IMR-90 (cell line): Measurements from ENCODE around the gene JCAD. TPM values are rescaled to one million over a fixed set of nuclear protein-coding genes. Genes with fewer than 3 reads are reported as not detected.

Experiments
- ATAC-seq: fragments of 200-7000 bp; cut with Tn5 transposase; 2 replicates; pipeline ENCODE4 v1.9.1; 2020; ENCODE audit warnings: low read depth, mild to moderate bottlenecking, moderate library complexity
- BruUV-seq: library from RNA; stranded (reverse); fragments of 400-500 nt; replicated peaks from 2 replicates; lab custom pipeline; 2021; lab: Mats Ljungman, UMichigan
- CTCF ChIA-PET: fragments of 300-600 bp; formaldehyde crosslinking; extraction: SDS; loops from one replicate; lab custom pipeline; 2021; ENCODE audit warnings: antibody characterized with exemption; lab: Yijun Ruan, JAX
- POLR2A ChIA-PET: fragments of 300-600 bp; sonication (Branson Sonifier 250); formaldehyde crosslinking; loops from one replicate; lab custom pipeline; 2022; ENCODE audit warnings: antibody characterized with exemption; ENCODE audit not compliant: unreplicated experiment; lab: Charles Lee
- DNase-seq: peaks from one replicate; pipeline ENCODE4 v3.0.0; 2013
- H2AFZ ChIP-seq: replicated peaks from 2 replicates; pipeline ENCODE3; 2013; ENCODE audit warnings: low read length, mild to moderate bottlenecking; ENCODE audit not compliant: poor library complexity
- H2AK5ac ChIP-seq: 2 replicates; pipeline ENCODE4 v1.6.1; 2013; ENCODE audit warnings: low read depth, low read length, inconsistent platforms
- H2AK9ac ChIP-seq: replicated peaks from 2 replicates; pipeline ENCODE3; 2013; ENCODE audit warnings: mild to moderate bottlenecking, low read depth, low read length, moderate library complexity; ENCODE audit not compliant: poor library complexity
- H2BK120ac ChIP-seq: 2 replicates; pipeline ENCODE4 v1.6.1; 2013; ENCODE audit warnings: low read depth, low read length, inconsistent platforms
- H2BK15ac ChIP-seq: 3 replicates; pipeline ENCODE4 v1.6.1; 2013; ENCODE audit warnings: low read depth, low read length, inconsistent platforms
- H2BK20ac ChIP-seq: 2 replicates; pipeline ENCODE4 v1.6.1; 2013; ENCODE audit warnings: low read depth, mild to moderate bottlenecking, inconsistent platforms, low read length, moderate library complexity
- H2BK5ac ChIP-seq: 2 replicates; pipeline ENCODE4 v1.6.1; 2013; ENCODE audit warnings: mild to moderate bottlenecking, low read depth, low read length, inconsistent platforms; ENCODE audit not compliant: poor library complexity, severe bottlenecking
- H3K14ac ChIP-seq: replicated peaks from 2 replicates; pipeline ENCODE4 v1.6.1; 2013; ENCODE audit warnings: low read depth, low read length, inconsistent platforms
- H3K18ac ChIP-seq: 2 replicates; pipeline ENCODE4 v1.6.1; 2013; ENCODE audit warnings: low read depth, low read length, control low read depth
- H3K23ac ChIP-seq: 2 replicates; pipeline ENCODE4 v1.6.1; 2013; ENCODE audit warnings: low read depth, low read length, inconsistent platforms
- H3K27ac ChIP-seq: 2 replicates; pipeline ENCODE4 v1.5.1; 2013; ENCODE audit warnings: mild to moderate bottlenecking, control low read depth, low read length; ENCODE audit not compliant: insufficient read depth
- H3K27me3 ChIP-seq: 2 replicates; pipeline ENCODE4 v1.6.1; 2013; ENCODE audit warnings: low read length; ENCODE audit not compliant: control insufficient read depth, insufficient read depth
- H3K36me3 ChIP-seq: 2 replicates; pipeline ENCODE4 v1.6.1; 2013; ENCODE audit warnings: low read length, mixed read lengths; ENCODE audit not compliant: control insufficient read depth, insufficient read depth
- H3K4ac ChIP-seq: 2 replicates; pipeline ENCODE4 v1.6.1; 2013; ENCODE audit warnings: low read depth, low read length, inconsistent platforms
- H3K4me1 ChIP-seq: 2 replicates; pipeline ENCODE4 v1.6.1; 2013; ENCODE audit warnings: low read length, mixed read lengths; ENCODE audit not compliant: control insufficient read depth, insufficient read depth
- H3K4me2 ChIP-seq: 2 replicates; pipeline ENCODE4 v1.6.1; 2013; ENCODE audit warnings: low read depth, mild to moderate bottlenecking, control low read depth, low read length, moderate library complexity
- H3K4me3 ChIP-seq: 2 replicates; pipeline ENCODE4 v1.5.1; 2013; ENCODE audit warnings: low read depth, mild to moderate bottlenecking, control low read depth, low read length, moderate library complexity; ENCODE audit not compliant: insufficient read depth
- H3K56ac ChIP-seq: 2 replicates; pipeline ENCODE4 v1.6.1; 2013; ENCODE audit warnings: low read length, inconsistent platforms; ENCODE audit not compliant: insufficient read depth; ENCODE audit errors: extremely low read depth
- H3K79me1 ChIP-seq, 2 experiments: 2 replicates each; pipeline ENCODE4 v1.6.1; 2013; ENCODE audit warnings: low read length in 2 of 2, inconsistent platforms in 1 of 2, low read depth in 1 of 2
- H3K9ac ChIP-seq: 2 replicates; pipeline ENCODE4 v1.6.1; 2013; ENCODE audit warnings: low read depth, low read length, control low read depth
- H3K9me1 ChIP-seq: 2 replicates; pipeline ENCODE4 v1.6.1; 2013; ENCODE audit warnings: low read length, inconsistent platforms; ENCODE audit not compliant: insufficient read depth
- H3K9me3 ChIP-seq: 2 replicates; pipeline ENCODE4 v1.6.1; 2013; ENCODE audit warnings: low read length; ENCODE audit not compliant: control insufficient read depth, insufficient read depth
- H4K20me1 ChIP-seq: 2 replicates; pipeline ENCODE4 v1.6.1; 2013; ENCODE audit warnings: low read length, inconsistent platforms; ENCODE audit not compliant: insufficient read depth
- H4K5ac ChIP-seq: 2 replicates; pipeline ENCODE4 v1.6.1; 2013; ENCODE audit warnings: mild to moderate bottlenecking, low read depth, low read length, control low read depth
- H4K8ac ChIP-seq, 2 experiments: 2 replicates each; pipeline ENCODE4 v1.6.1; 2013; ENCODE audit warnings: low read depth in 2 of 2, low read length in 2 of 2, control low read depth in 1 of 2, inconsistent platforms in 1 of 2
- H4K91ac ChIP-seq: 2 replicates; pipeline ENCODE4 v1.6.1; 2013; ENCODE audit warnings: low read depth, low read length, inconsistent platforms; ENCODE audit not compliant: insufficient read depth
- CEBPB ChIP-seq: IDR thresholded peaks from 2 replicates; pipeline ENCODE4 v1.6.1; 2012; ENCODE audit warnings: low read depth, low read length, improper control_type of control experiment
- CHD1 ChIP-seq: IDR thresholded peaks from 2 replicates; pipeline ENCODE4 v1.6.1; 2012; ENCODE audit warnings: low read depth, low read length, improper control_type of control experiment
- CTCF ChIP-seq: conservative IDR thresholded peaks from 2 replicates; pipeline ENCODE4 v1.5.1; 2012; ENCODE audit warnings: mild to moderate bottlenecking, low read depth, low read length, improper control_type of control experiment
- ELK1 ChIP-seq: fragments of 150-350 bp; IDR thresholded peaks from 2 replicates; pipeline ENCODE4 v1.6.1; 2016; ENCODE audit warnings: low read depth, mild to moderate bottlenecking, low read length, moderate library complexity, borderline replicate concordance
- FOS ChIP-seq: fragments of 150-350 bp; IDR thresholded peaks from 2 replicates; pipeline ENCODE4 v1.6.1; 2016; ENCODE audit warnings: low read depth, low read length
- MAZ ChIP-seq: IDR thresholded peaks from 2 replicates; pipeline ENCODE4 v1.6.1; 2012; ENCODE audit warnings: low read depth, mild to moderate bottlenecking, low read length, improper control_type of control experiment, moderate library complexity, borderline replicate concordance
- MXI1 ChIP-seq: IDR thresholded peaks from 2 replicates; pipeline ENCODE4 v1.6.1; 2012; ENCODE audit warnings: low read depth, mild to moderate bottlenecking, low read length, moderate library complexity, borderline replicate concordance
- NFE2L2 ChIP-seq: fragments of 150-350 bp; IDR thresholded peaks from 2 replicates; pipeline ENCODE4 v1.6.1; 2016; ENCODE audit warnings: low read depth, mild to moderate bottlenecking, low read length
- RCOR1 ChIP-seq: IDR thresholded peaks from 2 replicates; pipeline ENCODE4 v1.6.1; 2012; ENCODE audit warnings: mild to moderate bottlenecking, low read length, improper control_type of control experiment; ENCODE audit not compliant: insufficient replicate concordance
- RFX5 ChIP-seq: IDR thresholded peaks from 2 replicates; pipeline ENCODE4 v1.8.0; 2012; ENCODE audit warnings: low read depth, mild to moderate bottlenecking, low read length, moderate library complexity
- USF2 ChIP-seq: fragments of 150-350 bp; IDR thresholded peaks from 2 replicates; pipeline ENCODE4 v1.6.1; 2017; ENCODE audit warnings: mild to moderate bottlenecking, antibody characterized with exemption, low read length, low read depth
- WGBS, 2 experiments: methylation state at CpG; one replicate each; pipeline versions ENCODE4 v1.1.5 to v1.1.7; 2013; ENCODE audit warnings: missing lambda C conversion rate in 2 of 2; ENCODE audit not compliant: insufficient read length in 1 of 2; ENCODE audit errors: extremely low coverage in 2 of 2; 5-methylcytosine and 5-hydroxymethylcytosine counted together
- dilution Hi-C: fragments of 300-500 bp; cut with HindIII; formaldehyde crosslinking; loops from one replicate; pipeline ENCODE4 v1.14.3; 2018; ENCODE audit warnings: low sequenced_read_pairs; ENCODE audit not compliant: unreplicated experiment
- in situ Hi-C: fragments of 300-500 bp; cut with MboI; formaldehyde crosslinking; loops from 3 replicates; pipeline ENCODE4 v1.14.3; 2019; ENCODE audit warnings: low sequenced_read_pairs, inconsistent platforms, mixed read lengths
- intact Hi-C: fragments of 100-400 bp; cut with micrococcal nuclease; formaldehyde crosslinking; loops from 2 replicates; pipeline ENCODE4 v1.10.0; 2022
- polyA plus RNA-seq, 3 experiments: library from polyadenylated mRNA; depleted of rRNA; stranded (reverse); fragments of >200 nt; gene quantifications; 2 replicates each; pipeline ENCODE4 v1.2.3, GENCODE V29; 2012; ENCODE audit warnings: low replicate concordance in 1 of 3
- total RNA-seq: library from RNA; depleted of rRNA; stranded (reverse); fragments of >200 nt; gene quantifications from 2 replicates; pipeline ENCODE4 v1.2.3, GENCODE V29; 2012

Gene JCAD
- total and polyA plus RNA-seq, 2 of the 4 experiments (the other 2 are of a cell fraction) = 15.9 to 16.8 TPM

- H2BK15ac ChIP-seq = no peak overlapping the region
- ATAC-seq = no peak
- DNase-seq = no peak
- H3K4me1 ChIP-seq = peaks cover 4% of the 10 kb centered on the region; the same call in 1 of the 2 replicates
- peaks cover 3% of the 10 kb centered on the region; the same call in 1 of the 2 replicates for H3K9me3 ChIP-seq
- H3K36me3 ChIP-seq = no peaks in the 10 kb centered on the region
- H4K20me1 ChIP-seq = no peaks in the 10 kb centered on the region
- H2AK9ac ChIP-seq = no peak overlapping the region
- ChIA-PET CTCF (interaction anchor here (0.6 kb wide), 1 partner anchor 390 kb away, joined by 3 read pairs; no protein-coding TSS in a partner anchor), POLR2A (no interaction called here)
- in situ Hi-C loops = no loop called here
- no peaks in the 10 kb centered on the region for H3K79me1 ChIP-seq
- dilution Hi-C loops = no loop called here
- no peak overlapping the region for H4K91ac ChIP-seq
- H3K4ac ChIP-seq = no peak overlapping the region
- H4K5ac ChIP-seq = no peak overlapping the region
- H3K18ac ChIP-seq = no peak overlapping the region
- no peak for TF ChIP-seq CEBPB
- no peak for TF ChIP-seq RCOR1
- TF ChIP-seq FOS = no peak
- TF ChIP-seq CTCF = no peak
- no peak for TF ChIP-seq ELK1
- TF ChIP-seq MAZ = no peak
- TF ChIP-seq CHD1 = no peak
- no peak for TF ChIP-seq USF2
- no peak for TF ChIP-seq RFX5
- TF ChIP-seq MXI1 = no peak
- no peak for TF ChIP-seq NFE2L2
- 17% methylated on average over 1 of the region's 3 CpGs; no CpG with 5 or more reads in 1 of the 2 experiments for WGBS, 2 experiments
- H2BK120ac ChIP-seq = no peak overlapping the region
- H2BK20ac ChIP-seq = no peak overlapping the region
- no peak overlapping the region for H3K23ac ChIP-seq
- intact Hi-C loops = no loop called here
- H3K4me2 ChIP-seq = no peak overlapping the region
- H3K14ac ChIP-seq = no peak overlapping the region
- no peak overlapping the region for H3K56ac ChIP-seq
- no peak overlapping the region for H2AK5ac ChIP-seq
- no peak overlapping the region for H3K27ac ChIP-seq
- H3K4me3 ChIP-seq = no peak overlapping the region
- peaks cover 5% of the 10 kb centered on the region for H3K27me3 ChIP-seq
- H3K9ac ChIP-seq = no peak overlapping the region
- no TSS peak for BruUV-seq
- no peak overlapping the region for H2AFZ ChIP-seq
- H4K8ac ChIP-seq = no peak overlapping the region
- H3K9me1 ChIP-seq = no peaks in the 10 kb centered on the region
- H2BK5ac ChIP-seq = no peak overlapping the region
Measured at GRCh38 chr10:29974773-29975172, 84.6 kb downstream of the JCAD start.
